Measurements from ENCODE around the gene UBE2G2. TPM values are rescaled to one million over a fixed set of nuclear protein-coding genes. Genes with fewer than 3 reads are reported as not detected.

Gene UBE2G2
- total and polyA plus RNA-seq, 8 donors, result 30.6 to 116 (median 66.2) TPM

- WGBS, 5 donors, result 80 to 86% (median 82%) methylated on average over 10 of the region's 10 CpGs
- H3K27me3 ChIP-seq, result peaks cover 0 to 41% (median 3%) of the 10 kb centered on the region in 3 donors
- intact Hi-C loops (cut with DNase I; ENCODE audit: low total_unique reads), result no loop called here
These were observed 40.5 kb upstream of the UBE2G2 start for GRCh38 chr21:44842087-44842486.

GRCh38 chr21:44840771-44841170, 39.2 kb upstream of the UBE2G2 start:
- H3K9me3 ChIP-seq, result no peaks in the 10 kb centered on the region
- TF ChIP-seq POLR2AphosphoS5 (IDR thresholded peaks at IDR 0.05), result no peak
- no peak for TF ChIP-seq CTCF (IDR thresholded peaks at IDR 0.05)
- no peak for TF ChIP-seq EP300 (IDR thresholded peaks at IDR 0.05)
- no peak for TF ChIP-seq POLR2A (IDR thresholded peaks at IDR 0.05)
- 77 to 84% (median 81%) methylated on average over 11 of the region's 11 CpGs; no CpG with 5 or more reads in 1 of the 5 donors for WGBS, 5 donors
- H3K27ac ChIP-seq, result no peak overlapping the region
- no peak overlapping the region for H3K4me3 ChIP-seq
- no peak for DNase-seq
- no peaks in the 10 kb centered on the region for H3K36me3 ChIP-seq
- peaks cover 6 to 20% (median 15%) of the 10 kb centered on the region in 4 donors for H3K4me1 ChIP-seq
- intact Hi-C loops (cut with DNase I; ENCODE audit: low total_unique reads), result no loop called here
- H3K27me3 ChIP-seq, result peaks cover 0 to 43% (median 3%) of the 10 kb centered on the region in 3 donors

More at GRCh38 chr21:44842087-44842486, 40.5 kb upstream of the UBE2G2 start:
- Histone ChIP-seq H3K4me1 (peaks cover 19 to 26% (median 21%) of the 10 kb centered on the region in 4 donors), H3K27ac (no peak overlapping the region), H3K9me3 (no peaks in the 10 kb centered on the region), H3K4me3 (no peak overlapping the region), H3K36me3 (no peaks in the 10 kb centered on the region)
- TF ChIP-seq CTCF (IDR thresholded peaks at IDR 0.05), result no peak
- no peak for TF ChIP-seq POLR2AphosphoS5 (IDR thresholded peaks at IDR 0.05)
- TF ChIP-seq POLR2A (IDR thresholded peaks at IDR 0.05), result no peak
- TF ChIP-seq EP300 (IDR thresholded peaks at IDR 0.05), result no peak
- no peak for DNase-seq

GRCh38 chr21:44838951-44839350, 37.3 kb upstream of the UBE2G2 start:
- TF ChIP-seq CTCF (IDR thresholded peaks at IDR 0.05) (no peak), EP300 (IDR thresholded peaks at IDR 0.05) (no peak), POLR2AphosphoS5 (IDR thresholded peaks at IDR 0.05) (no peak), POLR2A (IDR thresholded peaks at IDR 0.05) (no peak)
- intact Hi-C loops (cut with DNase I; ENCODE audit: low total_unique reads), result no loop called here
- H3K27me3 ChIP-seq, result peaks cover 0 to 45% (median 3%) of the 10 kb centered on the region in 3 donors
- DNase-seq, result no peak
- peaks cover 0 to 16% (median 9%) of the 10 kb centered on the region in 4 donors for H3K4me1 ChIP-seq
- 87 to 96% (median 89%) methylated on average over 6 to 9 of the region's 9 CpGs for WGBS, 5 donors
- H3K36me3 ChIP-seq, result no peaks in the 10 kb centered on the region
- no peak overlapping the region for H3K4me3 ChIP-seq
- no peak overlapping the region for H3K27ac ChIP-seq
- no peaks in the 10 kb centered on the region for H3K9me3 ChIP-seq

- 73 to 85% (median 76%) methylated on average over 6 to 30 of the region's 30 CpGs for WGBS, 5 donors
- no peak for DNase-seq
- no peak overlapping the region for H3K4me3 ChIP-seq
- no peaks in the 10 kb centered on the region for H3K36me3 ChIP-seq
- no peak for TF ChIP-seq POLR2AphosphoS5 (IDR thresholded peaks at IDR 0.05)
- TF ChIP-seq EP300 (IDR thresholded peaks at IDR 0.05), result no peak
- TF ChIP-seq POLR2A (IDR thresholded peaks at IDR 0.05), result no peak
- no peak for TF ChIP-seq CTCF (IDR thresholded peaks at IDR 0.05)
- H3K27ac ChIP-seq, result no peak overlapping the region
- intact Hi-C loops (cut with DNase I; ENCODE audit: low total_unique reads), result no loop called here
- peaks cover 0 to 16% (median 9%) of the 10 kb centered on the region in 4 donors for H3K4me1 ChIP-seq
- H3K9me3 ChIP-seq, result no peaks in the 10 kb centered on the region
- peaks cover 0 to 45% (median 3%) of the 10 kb centered on the region in 3 donors for H3K27me3 ChIP-seq
These were observed 36.6 kb upstream of the UBE2G2 start for GRCh38 chr21:44838039-44838895.

Data from stomach (tissue), 9 donors.